Panc1 (cell line): ENCODE data around the gene STRN3. TPM values are rescaled to one million over a fixed set of nuclear protein-coding genes. Genes with fewer than 3 reads are reported as not detected.

Experiments
- ATAC-seq: fragments of 200-7000 bp; cut with Tn5 transposase; 2 replicates; pipeline ENCODE4 v1.9.1; 2020; ENCODE audit warnings: mild to moderate bottlenecking, moderate library complexity
- BruUV-seq: library from RNA; stranded (reverse); fragments of 400-500 nt; replicated peaks from 2 replicates; lab custom pipeline; 2021; lab: Mats Ljungman, UMichigan
- CTCF ChIA-PET: fragments of 300-600 bp; sonication (Branson Sonifier 250); formaldehyde crosslinking; loops from one replicate; lab custom pipeline; 2022; ENCODE audit warnings: antibody characterized with exemption; lab: Charles Lee
- POLR2A ChIA-PET: fragments of 300-600 bp; sonication (Branson Sonifier 250); formaldehyde crosslinking; loops from one replicate; lab custom pipeline; 2022; ENCODE audit warnings: antibody characterized with exemption; lab: Charles Lee
- DNase-seq: peaks from one replicate; pipeline ENCODE4 v3.0.0-alpha.2; 2010; ENCODE audit warnings: low read depth, low spot score
- H3K27ac ChIP-seq: 2 replicates; pipeline ENCODE4 v1.5.1; 2011; ENCODE audit warnings: mild to moderate bottlenecking, low read length, inconsistent platforms
- H3K27me3 ChIP-seq: fragments of 200-500 bp; sonication (Bioruptor generic); 2 replicates; pipeline ENCODE4 v1.6.0; 2014; ENCODE audit warnings: low read length, inconsistent platforms; ENCODE audit not compliant: control insufficient read depth, insufficient read depth
- H3K36me3 ChIP-seq: fragments of 200-500 bp; sonication (Bioruptor generic); 2 replicates; pipeline ENCODE4 v1.5.1; 2014; ENCODE audit warnings: inconsistent platforms, mild to moderate bottlenecking, low read length, moderate library complexity; ENCODE audit not compliant: control insufficient read depth, insufficient read depth
- H3K4me1 ChIP-seq: 2 replicates; pipeline ENCODE4 v1.5.1; 2011; ENCODE audit warnings: inconsistent platforms, mild to moderate bottlenecking, low read length, moderate library complexity; ENCODE audit not compliant: control insufficient read depth, insufficient read depth
- H3K4me3 ChIP-seq, 2 experiments: 2 replicates each; pipeline ENCODE4 v1.5.1; 2011 to 2012; ENCODE audit warnings: low read depth in 2 of 2, low read length in 2 of 2, mild to moderate bottlenecking in 2 of 2, inconsistent platforms in 1 of 2, moderate library complexity in 1 of 2
- H3K9me3 ChIP-seq: fragments of 200-500 bp; sonication (Bioruptor generic); 2 replicates; pipeline ENCODE4 v1.5.1; 2014; ENCODE audit warnings: low read depth, mild to moderate bottlenecking, inconsistent platforms, low read length, moderate library complexity; ENCODE audit not compliant: control insufficient read depth, insufficient read depth
- POLR2AphosphoS5 ChIP-seq: IDR thresholded peaks from 2 replicates; pipeline ENCODE4 v1.6.1; 2012; ENCODE audit warnings: mild to moderate bottlenecking, low read depth, low read length, moderate library complexity
- SIN3A ChIP-seq: IDR thresholded peaks from 2 replicates; pipeline ENCODE4 v1.6.1; 2012; ENCODE audit warnings: low read depth, mild to moderate bottlenecking, low read length, moderate library complexity, borderline replicate concordance; ENCODE audit not compliant: insufficient read depth
- TCF7L2 ChIP-seq: IDR thresholded peaks from 2 replicates; pipeline ENCODE4 v1.6.1; 2011; ENCODE audit warnings: mild to moderate bottlenecking, low read depth, low read length, inconsistent platforms
- in situ Hi-C: cut with HindIII; loops from 2 replicates; pipeline ENCODE4 v1.10.0; 2016; ENCODE audit warnings: low sequenced_read_pairs, low pct_unique_long_range_greater_than_20kb
- intact Hi-C: fragments of 100-400 bp; cut with micrococcal nuclease; formaldehyde crosslinking; loops from one replicate; pipeline ENCODE4 v1.10.0; 2022; ENCODE audit not compliant: unreplicated experiment
- total RNA-seq: library from RNA; stranded (reverse); gene quantifications from one replicate; pipeline ENCODE4 v1.2.1, GENCODE V29; 2021; ENCODE audit not compliant: unreplicated experiment
- TF ChIP-seq, protein P1 (sequence below): fragments of 450-650 bp; IDR thresholded peaks from 2 replicates; pipeline ENCODE4 v1.5.1; 2017; ENCODE audit warnings: mild to moderate bottlenecking
- TF ChIP-seq, protein P2 (sequence below), 2 experiments: IDR thresholded peaks; 2 replicates each; pipeline ENCODE4 v1.6.1; 2011 to 2012; ENCODE audit warnings: low read depth in 2 of 2, control low read depth in 1 of 2, low read length in 1 of 2, mild to moderate bottlenecking in 1 of 2, moderate library complexity in 1 of 2; ENCODE audit not compliant: insufficient read depth in 1 of 2

STRN3 gene
- total RNA-seq, 1 experiment from 2014 or later, result 29.2 TPM

DNA sequence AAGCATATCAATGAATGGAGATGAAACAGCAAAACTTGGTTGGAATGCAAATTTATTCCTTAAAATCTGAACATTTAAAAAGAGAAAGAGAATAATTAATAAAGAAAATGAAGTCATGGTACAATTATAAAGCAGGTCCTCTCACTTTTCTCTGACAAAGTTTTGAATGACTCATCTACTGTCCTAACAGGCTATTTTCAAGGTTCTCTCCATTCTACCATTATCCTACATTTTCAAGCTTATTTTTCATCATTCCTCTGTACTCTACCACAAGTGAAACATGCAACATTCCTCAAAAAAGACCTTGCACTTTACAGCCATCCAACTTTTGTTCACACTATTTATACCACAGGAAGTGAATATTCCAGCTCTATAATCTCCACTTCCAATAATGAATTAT is 37.7 kb downstream of the STRN3 start:
- no peaks in the 10 kb centered on the region for H3K27me3 ChIP-seq
- H3K36me3 ChIP-seq, result no peaks in the 10 kb centered on the region
- POLR2A ChIA-PET, result no interaction called here
- no peak for TF ChIP-seq POLR2AphosphoS5
- TF ChIP-seq, protein P1, sequence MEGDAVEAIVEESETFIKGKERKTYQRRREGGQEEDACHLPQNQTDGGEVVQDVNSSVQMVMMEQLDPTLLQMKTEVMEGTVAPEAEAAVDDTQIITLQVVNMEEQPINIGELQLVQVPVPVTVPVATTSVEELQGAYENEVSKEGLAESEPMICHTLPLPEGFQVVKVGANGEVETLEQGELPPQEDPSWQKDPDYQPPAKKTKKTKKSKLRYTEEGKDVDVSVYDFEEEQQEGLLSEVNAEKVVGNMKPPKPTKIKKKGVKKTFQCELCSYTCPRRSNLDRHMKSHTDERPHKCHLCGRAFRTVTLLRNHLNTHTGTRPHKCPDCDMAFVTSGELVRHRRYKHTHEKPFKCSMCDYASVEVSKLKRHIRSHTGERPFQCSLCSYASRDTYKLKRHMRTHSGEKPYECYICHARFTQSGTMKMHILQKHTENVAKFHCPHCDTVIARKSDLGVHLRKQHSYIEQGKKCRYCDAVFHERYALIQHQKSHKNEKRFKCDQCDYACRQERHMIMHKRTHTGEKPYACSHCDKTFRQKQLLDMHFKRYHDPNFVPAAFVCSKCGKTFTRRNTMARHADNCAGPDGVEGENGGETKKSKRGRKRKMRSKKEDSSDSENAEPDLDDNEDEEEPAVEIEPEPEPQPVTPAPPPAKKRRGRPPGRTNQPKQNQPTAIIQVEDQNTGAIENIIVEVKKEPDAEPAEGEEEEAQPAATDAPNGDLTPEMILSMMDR, result no peak
- no peak for TF ChIP-seq TCF7L2
- TF ChIP-seq, protein P2, sequence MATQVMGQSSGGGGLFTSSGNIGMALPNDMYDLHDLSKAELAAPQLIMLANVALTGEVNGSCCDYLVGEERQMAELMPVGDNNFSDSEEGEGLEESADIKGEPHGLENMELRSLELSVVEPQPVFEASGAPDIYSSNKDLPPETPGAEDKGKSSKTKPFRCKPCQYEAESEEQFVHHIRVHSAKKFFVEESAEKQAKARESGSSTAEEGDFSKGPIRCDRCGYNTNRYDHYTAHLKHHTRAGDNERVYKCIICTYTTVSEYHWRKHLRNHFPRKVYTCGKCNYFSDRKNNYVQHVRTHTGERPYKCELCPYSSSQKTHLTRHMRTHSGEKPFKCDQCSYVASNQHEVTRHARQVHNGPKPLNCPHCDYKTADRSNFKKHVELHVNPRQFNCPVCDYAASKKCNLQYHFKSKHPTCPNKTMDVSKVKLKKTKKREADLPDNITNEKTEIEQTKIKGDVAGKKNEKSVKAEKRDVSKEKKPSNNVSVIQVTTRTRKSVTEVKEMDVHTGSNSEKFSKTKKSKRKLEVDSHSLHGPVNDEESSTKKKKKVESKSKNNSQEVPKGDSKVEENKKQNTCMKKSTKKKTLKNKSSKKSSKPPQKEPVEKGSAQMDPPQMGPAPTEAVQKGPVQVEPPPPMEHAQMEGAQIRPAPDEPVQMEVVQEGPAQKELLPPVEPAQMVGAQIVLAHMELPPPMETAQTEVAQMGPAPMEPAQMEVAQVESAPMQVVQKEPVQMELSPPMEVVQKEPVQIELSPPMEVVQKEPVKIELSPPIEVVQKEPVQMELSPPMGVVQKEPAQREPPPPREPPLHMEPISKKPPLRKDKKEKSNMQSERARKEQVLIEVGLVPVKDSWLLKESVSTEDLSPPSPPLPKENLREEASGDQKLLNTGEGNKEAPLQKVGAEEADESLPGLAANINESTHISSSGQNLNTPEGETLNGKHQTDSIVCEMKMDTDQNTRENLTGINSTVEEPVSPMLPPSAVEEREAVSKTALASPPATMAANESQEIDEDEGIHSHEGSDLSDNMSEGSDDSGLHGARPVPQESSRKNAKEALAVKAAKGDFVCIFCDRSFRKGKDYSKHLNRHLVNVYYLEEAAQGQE (IDR thresholded peaks at IDR 0.05; ENCODE audit: insufficient read depth in 1 of 2, low read depth in 2 of 2, low read length in 1 of 2), result no peak
- TF ChIP-seq SIN3A, result no peak
- no peaks in the 10 kb centered on the region for H3K9me3 ChIP-seq
- intact Hi-C loops, result no loop called here
- DNase-seq (no peak), ATAC-seq (no peak)
- in situ Hi-C loops, result no loop called here
- peaks cover 9% of the 10 kb centered on the region; the same call in 1 of the 2 replicates for H3K4me1 ChIP-seq
- no peak overlapping the region for H3K4me3 ChIP-seq
- no TSS peak for BruUV-seq
- H3K27ac ChIP-seq, result no peak overlapping the region
- CTCF ChIA-PET, result no interaction called here

DNA sequence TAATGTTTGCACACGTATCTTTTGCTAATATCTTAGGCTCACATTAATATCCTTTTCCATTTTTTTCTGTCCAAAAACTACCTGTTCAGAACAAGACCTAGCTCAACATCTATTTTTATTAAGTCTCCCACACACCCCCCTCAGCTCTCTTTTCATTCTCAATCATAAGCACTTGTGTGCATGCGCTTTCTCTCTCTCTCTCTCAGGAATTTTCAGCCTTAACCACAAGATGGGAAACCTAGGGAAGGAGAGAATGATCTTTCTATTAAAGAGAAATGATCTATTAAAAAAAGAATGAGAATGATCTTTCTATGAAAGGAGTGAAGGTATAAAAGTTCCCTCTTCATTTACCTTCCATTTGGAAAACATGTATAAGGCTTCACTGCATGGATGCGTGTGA is 40.4 kb downstream of the STRN3 start:
- Histone ChIP-seq H3K36me3 (no peaks in the 10 kb centered on the region), H3K9me3 (no peaks in the 10 kb centered on the region), H3K27me3 (no peaks in the 10 kb centered on the region), H3K4me3 (no peak overlapping the region), H3K27ac (no peak overlapping the region), H3K4me1 (peaks cover 11% of the 10 kb centered on the region; the same call in 1 of the 2 replicates)
- CTCF ChIA-PET, result no interaction called here
- no peak for TF ChIP-seq SIN3A
- TF ChIP-seq, protein P1, result no peak
- no peak for TF ChIP-seq POLR2AphosphoS5
- TF ChIP-seq TCF7L2, result no peak
- TF ChIP-seq, protein P2 (IDR thresholded peaks at IDR 0.05; ENCODE audit: insufficient read depth in 1 of 2, low read depth in 2 of 2, low read length in 1 of 2), result no peak
- intact Hi-C loops (no loop called here), in situ Hi-C loops (no loop called here)
- POLR2A ChIA-PET, result no interaction called here
- DNase-seq, result no peak
- no TSS peak for BruUV-seq
- ATAC-seq, result no peak
